ENCODE results near the gene ITGAD. TPM values are rescaled to one million over a fixed set of nuclear protein-coding genes. Genes with fewer than 3 reads are reported as not detected.
A peak's percentile ranks its signal among the peaks of the same experiment; 100 is the strongest.

ITGAD gene
- total RNA-seq, 3 donors from 2014 or later (not counting 1 experiment from before 2014, with no cell fraction given) = 1.0 to 2.9 (median 2.2) TPM

DNA sequence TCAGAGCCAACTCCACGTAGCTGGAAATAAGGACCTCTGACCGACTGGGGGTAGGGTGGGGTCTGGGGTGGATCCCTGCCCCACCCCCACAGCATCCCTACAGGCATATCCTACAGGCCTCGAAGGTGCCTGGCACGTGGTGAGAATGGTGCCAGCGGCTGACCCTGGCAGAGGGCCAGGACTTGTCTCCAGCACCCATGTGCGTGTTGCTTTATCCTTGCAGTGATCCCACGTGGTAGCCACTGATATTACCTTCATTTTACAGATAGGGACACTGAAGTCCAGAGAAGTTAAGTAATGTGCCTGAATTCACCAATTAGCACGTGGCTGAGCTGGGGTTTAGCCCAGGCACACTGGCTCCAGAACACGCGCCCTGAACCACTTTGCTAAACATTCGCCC, 8.3 kb downstream of the ITGAD start:
- 68% methylated on average over 9 of the region's 11 CpGs for WGBS (ENCODE audit: insufficient coverage)
- DNase-seq (no peak), ATAC-seq (no peak)
- peaks cover 0 to 2% of the 10 kb centered on the region in 2 donors for H3K9me3 Mint-ChIP-seq
- H3K27me3 Mint-ChIP-seq (ENCODE audit: low read depth in 2 of 2) = no peaks in the 10 kb centered on the region
- peaks cover 33 to 48% of the 10 kb centered on the region in 2 donors for H3K4me1 Mint-ChIP-seq
- Histone ChIP-seq H3K9me3 (ENCODE audit: control insufficient read depth, insufficient read depth, low read length) (peaks cover 7% of the 10 kb centered on the region), H3K4me3 (ENCODE audit: low read length) (no peak overlapping the region), H3K36me3 (ENCODE audit: control insufficient read depth, insufficient read depth, low read length) (no peaks in the 10 kb centered on the region), H3K27ac (ENCODE audit: low read length) (no peak overlapping the region), H3K27me3 (ENCODE audit: control insufficient read depth, insufficient read depth, low read length) (no peaks in the 10 kb centered on the region), H3K4me1 (ENCODE audit: control insufficient read depth, insufficient read depth, low read length) (peaks cover 68% of the 10 kb centered on the region)
- intact Hi-C loops (cut with micrococcal nuclease) = loop anchor here (5.0 kb wide), 1 partner anchor 34 kb away; no protein-coding TSS in a partner anchor
- peak overlapping the region in 1 of 2 donors; percentile 22 for H3K27ac Mint-ChIP-seq
- no peaks in the 10 kb centered on the region for H3K36me3 Mint-ChIP-seq
- TF ChIP-seq, protein P1, sequence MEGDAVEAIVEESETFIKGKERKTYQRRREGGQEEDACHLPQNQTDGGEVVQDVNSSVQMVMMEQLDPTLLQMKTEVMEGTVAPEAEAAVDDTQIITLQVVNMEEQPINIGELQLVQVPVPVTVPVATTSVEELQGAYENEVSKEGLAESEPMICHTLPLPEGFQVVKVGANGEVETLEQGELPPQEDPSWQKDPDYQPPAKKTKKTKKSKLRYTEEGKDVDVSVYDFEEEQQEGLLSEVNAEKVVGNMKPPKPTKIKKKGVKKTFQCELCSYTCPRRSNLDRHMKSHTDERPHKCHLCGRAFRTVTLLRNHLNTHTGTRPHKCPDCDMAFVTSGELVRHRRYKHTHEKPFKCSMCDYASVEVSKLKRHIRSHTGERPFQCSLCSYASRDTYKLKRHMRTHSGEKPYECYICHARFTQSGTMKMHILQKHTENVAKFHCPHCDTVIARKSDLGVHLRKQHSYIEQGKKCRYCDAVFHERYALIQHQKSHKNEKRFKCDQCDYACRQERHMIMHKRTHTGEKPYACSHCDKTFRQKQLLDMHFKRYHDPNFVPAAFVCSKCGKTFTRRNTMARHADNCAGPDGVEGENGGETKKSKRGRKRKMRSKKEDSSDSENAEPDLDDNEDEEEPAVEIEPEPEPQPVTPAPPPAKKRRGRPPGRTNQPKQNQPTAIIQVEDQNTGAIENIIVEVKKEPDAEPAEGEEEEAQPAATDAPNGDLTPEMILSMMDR (IDR thresholded peaks at IDR 0.05) = no peak
- H3K4me3 Mint-ChIP-seq = no peak overlapping the region

DNA sequence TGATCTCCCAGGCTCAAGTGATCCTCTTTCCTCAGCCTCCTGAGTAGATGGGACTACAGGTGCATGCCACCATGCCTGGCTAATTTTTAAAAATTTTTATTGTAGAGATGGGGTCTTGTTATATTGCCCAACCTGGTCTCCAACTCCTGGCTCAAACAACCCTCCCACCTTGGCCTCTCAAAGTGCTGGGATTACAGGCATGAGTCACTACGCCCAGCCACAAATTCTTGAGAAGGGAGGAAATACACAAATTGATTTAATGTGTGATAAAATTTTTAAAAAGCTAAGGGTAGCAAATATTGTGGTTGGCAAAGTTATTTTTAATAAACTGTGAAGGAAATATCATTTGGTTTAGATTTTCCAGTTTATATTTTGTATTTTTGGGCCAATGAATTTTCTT, 9.6 kb downstream of the ITGAD start:
- no peaks in the 10 kb centered on the region for H3K27me3 ChIP-seq (ENCODE audit: control insufficient read depth, insufficient read depth, low read length)
- TF ChIP-seq, protein P1 (IDR thresholded peaks at IDR 0.05) = no peak
- Mint-ChIP-seq H3K36me3 (no peaks in the 10 kb centered on the region), H3K4me1 (peaks cover 36 to 47% of the 10 kb centered on the region in 2 donors), H3K27ac (no peak overlapping the region), H3K27me3 (ENCODE audit: low read depth in 2 of 2) (no peaks in the 10 kb centered on the region), H3K4me3 (peak overlapping the region; percentile 17), H3K9me3 (peaks cover 0 to 2% of the 10 kb centered on the region in 2 donors)
- H3K36me3 ChIP-seq (ENCODE audit: control insufficient read depth, insufficient read depth, low read length) = no peaks in the 10 kb centered on the region
- H3K4me1 ChIP-seq (ENCODE audit: control insufficient read depth, insufficient read depth, low read length) = peaks cover 60% of the 10 kb centered on the region
- H3K4me3 ChIP-seq (ENCODE audit: low read length) = no peak overlapping the region
- WGBS (ENCODE audit: insufficient coverage) = 43% methylated on average over 1 of the region's 1 CpG
- DNase-seq (no peak), ATAC-seq (peak in 1 of 3 donors; percentile 17)
- intact Hi-C loops (cut with micrococcal nuclease) = loop anchor here (5.0 kb wide), 1 partner anchor 35 kb away; no protein-coding TSS in a partner anchor
- peaks cover 7% of the 10 kb centered on the region for H3K9me3 ChIP-seq (ENCODE audit: control insufficient read depth, insufficient read depth, low read length)
- no peak overlapping the region for H3K27ac ChIP-seq (ENCODE audit: low read length)

DNA sequence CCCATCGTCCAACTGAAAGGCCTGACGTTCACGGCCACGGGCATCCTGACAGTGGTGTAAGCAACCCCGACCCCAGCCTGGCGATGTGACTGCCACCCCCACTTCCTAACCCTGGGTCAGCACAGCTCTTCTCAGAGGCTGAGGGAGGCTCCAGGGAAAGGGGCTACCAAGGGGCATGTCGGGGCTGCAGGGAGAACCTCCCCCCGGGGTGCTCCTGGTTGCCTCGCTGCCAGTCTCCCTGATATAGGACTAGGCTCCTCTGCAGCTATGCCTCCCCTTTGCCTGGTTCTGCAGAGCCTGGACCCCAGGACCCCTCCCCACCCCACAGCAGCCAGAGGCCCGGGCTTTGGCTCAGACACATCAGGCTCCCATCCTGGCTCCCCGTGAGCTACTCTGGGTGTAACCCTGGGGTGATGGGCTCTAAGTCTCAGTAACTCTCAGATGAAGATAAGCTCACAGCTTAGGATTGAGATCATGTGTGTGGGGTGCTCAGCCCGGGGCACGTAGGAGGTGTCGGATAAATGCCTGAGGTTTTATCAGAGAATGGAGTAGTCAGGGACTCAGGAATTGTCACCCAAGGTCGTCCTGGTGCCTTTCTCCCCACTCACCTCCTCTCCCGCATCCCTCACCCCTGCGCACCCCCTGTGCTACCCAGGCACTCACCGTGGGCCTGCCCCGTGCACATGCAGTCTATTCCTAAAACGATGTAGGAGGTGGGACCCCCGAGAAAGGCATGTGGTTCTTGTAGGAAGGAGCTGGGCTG, 10.6 kb downstream of the ITGAD start:
- Mint-ChIP-seq H3K27me3 (ENCODE audit: low read depth in 2 of 2) (no peaks in the 10 kb centered on the region), H3K9me3 (peaks cover 0 to 2% of the 10 kb centered on the region in 2 donors), H3K4me1 (peaks cover 34 to 39% of the 10 kb centered on the region in 2 donors), H3K27ac (no peak overlapping the region), H3K4me3 (no peak overlapping the region), H3K36me3 (no peaks in the 10 kb centered on the region)
- TF ChIP-seq, protein P1 (IDR thresholded peaks at IDR 0.05) = no peak
- H3K27ac ChIP-seq (ENCODE audit: low read length) = no peak overlapping the region
- no peak overlapping the region for H3K4me3 ChIP-seq (ENCODE audit: low read length)
- ATAC-seq (no peak), DNase-seq (no peak)
- H3K36me3 ChIP-seq (ENCODE audit: control insufficient read depth, insufficient read depth, low read length) = no peaks in the 10 kb centered on the region
- no peaks in the 10 kb centered on the region for H3K27me3 ChIP-seq (ENCODE audit: control insufficient read depth, insufficient read depth, low read length)
- peaks cover 7% of the 10 kb centered on the region for H3K9me3 ChIP-seq (ENCODE audit: control insufficient read depth, insufficient read depth, low read length)
- WGBS (ENCODE audit: insufficient coverage) = 89% methylated on average over 21 of the region's 21 CpGs
- intact Hi-C loops (cut with micrococcal nuclease) = loop anchor here (5.0 kb wide), 1 partner anchor 36 kb away; no protein-coding TSS in a partner anchor
- peaks cover 49% of the 10 kb centered on the region for H3K4me1 ChIP-seq (ENCODE audit: control insufficient read depth, insufficient read depth, low read length)
